SK-N-MC (cell line): ENCODE data around the gene MYBPC1.

Experiments used
- EZH2 ChIP-seq: fragments of 200-600 bp; sonication (generic); IDR thresholded peaks from one replicate; pipeline ENCODE4 v1.6.1; 2017; ENCODE audit warnings: antibody characterized with exemption
- FOXP2 ChIP-seq: optimal IDR thresholded peaks from 2 replicates; pipeline ENCODE3; 2011; ENCODE audit warnings: mild to moderate bottlenecking, moderate library complexity; ENCODE audit not compliant: insufficient read depth; ENCODE audit errors: extremely low read length, control extremely low read depth
- POLR2AphosphoS5 ChIP-seq: IDR thresholded peaks from 2 replicates; pipeline ENCODE4 v1.6.1; 2012; ENCODE audit warnings: mild to moderate bottlenecking, low read depth, low read length, borderline replicate concordance

DNA sequence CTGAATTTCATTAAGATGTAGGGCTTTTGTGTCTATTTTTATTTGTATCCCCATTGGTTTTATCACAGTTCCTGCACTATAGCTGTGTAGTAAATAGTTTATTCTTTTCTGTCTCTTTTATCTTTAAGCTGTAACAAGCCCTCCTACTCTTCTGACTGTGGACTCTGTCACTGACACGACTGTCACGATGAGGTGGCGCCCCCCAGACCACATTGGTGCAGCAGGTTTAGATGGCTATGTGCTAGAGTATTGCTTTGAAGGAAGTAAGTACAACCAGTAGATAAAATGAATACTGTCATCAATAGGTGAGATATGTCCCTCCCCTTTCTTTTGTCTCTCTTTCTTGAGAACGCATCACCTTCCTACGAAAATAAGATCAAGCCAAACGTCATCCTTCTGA lies 68.5 kb downstream of the MYBPC1 start:
- TF ChIP-seq POLR2AphosphoS5 (no peak), EZH2 (no peak), FOXP2 (no peak)
